CD14-positive monocyte (primary cell): ENCODE data around the gene RBL2. TPM values are rescaled to one million over a fixed set of nuclear protein-coding genes. Genes with fewer than 3 reads are reported as not detected.
"Not testable (repeated sequence)": the region's sequence is repeated elsewhere in the genome, so short reads cannot be mapped to it uniquely, and the experiment has no call there.

Source experiments
- DNase-seq, 3 donors: peaks; one replicate each; pipeline ENCODE4 v3.0.0-alpha.2; 2011 to 2022
- H2AFZ ChIP-seq: 2 replicates; pipeline ENCODE4 v1.6.0; 2012; ENCODE audit warnings: mild to moderate bottlenecking, low read depth, low read length, inconsistent platforms; ENCODE audit not compliant: insufficient read depth, poor library complexity, severe bottlenecking
- H3K27ac ChIP-seq, 2 donors: 1 replicate in 1 of 2; 2 replicates in 1 of 2; pipeline ENCODE4 v1.5.1; 2012 to 2013; ENCODE audit warnings: low read length in 2 of 2, control low read depth in 1 of 2, inconsistent platforms in 1 of 2, low read depth in 1 of 2, mild to moderate bottlenecking in 1 of 2
- H3K27me3 ChIP-seq, 2 donors: one replicate each; pipeline versions ENCODE4 v1.6.0 to v1.6.1; 2011 to 2013; ENCODE audit warnings: low read length in 2 of 2; ENCODE audit not compliant: control insufficient read depth in 2 of 2, insufficient read depth in 2 of 2
- H3K36me3 ChIP-seq, 2 donors: replicated peaks in 1 of 2; 1 replicate in 1 of 2; 2 replicates in 1 of 2; pipeline versions ENCODE4 v1.5.1 to v1.6.1; 2012 to 2013; ENCODE audit warnings: low read length in 2 of 2, control low read depth in 1 of 2, inconsistent platforms in 1 of 2, mild to moderate bottlenecking in 1 of 2; ENCODE audit not compliant: insufficient read depth in 2 of 2, control insufficient read depth in 1 of 2
- H3K4me1 ChIP-seq, 2 donors: 1 replicate in 1 of 2; 2 replicates in 1 of 2; pipeline versions ENCODE4 v1.5.1 to v1.6.1; 2012 to 2013; ENCODE audit warnings: low read length in 2 of 2, control low read depth in 1 of 2, inconsistent platforms in 1 of 2, mild to moderate bottlenecking in 1 of 2, moderate library complexity in 1 of 2; ENCODE audit not compliant: insufficient read depth in 2 of 2, control insufficient read depth in 1 of 2
- H3K4me2 ChIP-seq: replicated peaks from 2 replicates; pipeline ENCODE3; 2012; ENCODE audit warnings: low read length, moderate library complexity, mild to moderate bottlenecking; ENCODE audit not compliant: poor library complexity, severe bottlenecking; ENCODE audit errors: extremely low read depth
- H3K4me3 ChIP-seq, 3 experiments: fragments of 200-600 bp in 1 of 3; sonication (generic) in 1 of 3; replicated peaks in 1 of 3; 1 replicate in 2 of 3; 2 replicates in 1 of 3; pipeline ENCODE4 v1.5.1; 2011 to 2013; ENCODE audit warnings: low read length in 3 of 3, mild to moderate bottlenecking in 3 of 3, control low read depth in 2 of 3, low read depth in 2 of 3, inconsistent platforms in 1 of 3, moderate library complexity in 1 of 3
- H3K79me2 ChIP-seq: 2 replicates; pipeline ENCODE4 v1.6.0; 2012; ENCODE audit warnings: mild to moderate bottlenecking, control low read depth, inconsistent platforms, low read length, moderate library complexity; ENCODE audit not compliant: insufficient read depth
- H3K9ac ChIP-seq: 2 replicates; pipeline ENCODE4 v1.6.0; 2017; ENCODE audit warnings: low read length, mild to moderate bottlenecking; ENCODE audit not compliant: insufficient read depth, poor library complexity, severe bottlenecking
- H3K9me3 ChIP-seq, 2 donors: replicated peaks in 1 of 2; 1 replicate in 1 of 2; 2 replicates in 1 of 2; pipeline versions ENCODE4 v1.5.1 to v1.6.1; 2012 to 2013; ENCODE audit warnings: low read length in 2 of 2, control low read depth in 1 of 2; ENCODE audit not compliant: control insufficient read depth in 1 of 2, insufficient read depth in 1 of 2
- H4K20me1 ChIP-seq: 2 replicates; pipeline ENCODE4 v1.6.0; 2012; ENCODE audit warnings: mild to moderate bottlenecking, low read length, control low read depth, moderate library complexity; ENCODE audit not compliant: insufficient read depth
- H3K27ac Mint-ChIP-seq, 7 donors: one replicate each; pipeline ENCODE4 v1.8.0; 2020; ENCODE audit warnings: mild to moderate bottlenecking in 7 of 7, mixed read lengths in 7 of 7, moderate library complexity in 6 of 7, inconsistent platforms in 2 of 7
- H3K27me3 Mint-ChIP-seq, 3 donors: one replicate each; pipeline ENCODE4 v1.8.0; 2021 to 2022; ENCODE audit warnings: low read depth in 3 of 3, mild to moderate bottlenecking in 3 of 3, mixed read lengths in 3 of 3, moderate library complexity in 3 of 3, inconsistent platforms in 1 of 3
- H3K36me3 Mint-ChIP-seq, 2 donors: one replicate each; pipeline ENCODE4 v1.8.0; 2020; ENCODE audit warnings: mixed read lengths in 2 of 2, inconsistent platforms in 1 of 2, mild to moderate bottlenecking in 1 of 2
- H3K4me1 Mint-ChIP-seq: one replicate; pipeline ENCODE4 v1.8.0; 2020; ENCODE audit warnings: mild to moderate bottlenecking, mixed read lengths
- H3K4me3 Mint-ChIP-seq, 2 donors: one replicate each; pipeline ENCODE4 v1.8.0; 2020; ENCODE audit warnings: mild to moderate bottlenecking in 2 of 2, mixed read lengths in 2 of 2, moderate library complexity in 1 of 2
- H3K9me3 Mint-ChIP-seq, 7 donors: one replicate each; pipeline ENCODE4 v1.8.0; 2020 to 2022; ENCODE audit warnings: mixed read lengths in 7 of 7, mild to moderate bottlenecking in 6 of 7, moderate library complexity in 6 of 7, inconsistent platforms in 2 of 7
- whole genome bisulfite sequencing: methylation state at CpG from one replicate; pipeline ENCODE4 v1.1.5; 2013; ENCODE audit warnings: missing lambda C conversion rate; ENCODE audit not compliant: insufficient coverage; 5-methylcytosine and 5-hydroxymethylcytosine counted together
- intact Hi-C, 2 donors: fragments of 100-400 bp; cut with micrococcal nuclease; formaldehyde crosslinking; loops; one replicate each; pipeline versions ENCODE4 v1.15.0 to v1.15.1; 2023
- polyA plus RNA-seq, 3 donors: library from polyadenylated mRNA; depleted of rRNA in 1 of 3; unstranded in 2 of 3; stranded (reverse) in 1 of 3; fragments of 300-500 nt in 2 of 3; fragments of >200 nt in 1 of 3; fragmentation: Illumina TruSeq in 2 of 3; gene quantifications; 1 replicate in 2 of 3; 2 replicates in 1 of 3; pipeline ENCODE4 v1.2.3, GENCODE V29; 2012 to 2021
- TF ChIP-seq, protein P1 (sequence below): fragments of 200-600 bp; IDR thresholded peaks from one replicate; pipeline ENCODE4 v1.8.0; 2022; ENCODE audit warnings: antibody characterized with exemption, mild to moderate bottlenecking

RBL2 gene
- polyA plus RNA-seq, 3 donors = 54.3 to 104 (median 77.7) TPM

DNA sequence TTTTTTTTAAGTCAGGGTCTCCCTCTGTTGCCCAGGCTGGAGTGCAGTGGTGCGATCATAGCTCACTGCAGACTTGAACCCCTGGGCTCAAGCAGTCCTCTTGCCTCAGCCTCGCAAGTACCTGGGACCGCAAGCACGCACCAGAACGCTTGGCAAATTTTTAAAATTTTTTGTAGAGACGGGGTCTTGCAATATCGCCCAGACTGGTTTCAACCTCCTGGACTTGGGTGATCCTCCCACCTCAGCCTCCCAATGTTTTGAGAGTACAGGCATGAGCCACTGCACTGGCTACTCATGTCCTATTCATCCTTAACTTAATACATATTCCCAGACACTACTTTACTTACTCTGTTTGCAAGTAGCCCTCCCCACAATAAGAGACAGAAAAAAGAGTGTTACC lies 16.3 kb upstream of the RBL2 start:
- TF ChIP-seq, protein P1, sequence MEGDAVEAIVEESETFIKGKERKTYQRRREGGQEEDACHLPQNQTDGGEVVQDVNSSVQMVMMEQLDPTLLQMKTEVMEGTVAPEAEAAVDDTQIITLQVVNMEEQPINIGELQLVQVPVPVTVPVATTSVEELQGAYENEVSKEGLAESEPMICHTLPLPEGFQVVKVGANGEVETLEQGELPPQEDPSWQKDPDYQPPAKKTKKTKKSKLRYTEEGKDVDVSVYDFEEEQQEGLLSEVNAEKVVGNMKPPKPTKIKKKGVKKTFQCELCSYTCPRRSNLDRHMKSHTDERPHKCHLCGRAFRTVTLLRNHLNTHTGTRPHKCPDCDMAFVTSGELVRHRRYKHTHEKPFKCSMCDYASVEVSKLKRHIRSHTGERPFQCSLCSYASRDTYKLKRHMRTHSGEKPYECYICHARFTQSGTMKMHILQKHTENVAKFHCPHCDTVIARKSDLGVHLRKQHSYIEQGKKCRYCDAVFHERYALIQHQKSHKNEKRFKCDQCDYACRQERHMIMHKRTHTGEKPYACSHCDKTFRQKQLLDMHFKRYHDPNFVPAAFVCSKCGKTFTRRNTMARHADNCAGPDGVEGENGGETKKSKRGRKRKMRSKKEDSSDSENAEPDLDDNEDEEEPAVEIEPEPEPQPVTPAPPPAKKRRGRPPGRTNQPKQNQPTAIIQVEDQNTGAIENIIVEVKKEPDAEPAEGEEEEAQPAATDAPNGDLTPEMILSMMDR = no peak
- no peak overlapping the region for H3K27ac Mint-ChIP-seq
- DNase-seq = no peak

DNA sequence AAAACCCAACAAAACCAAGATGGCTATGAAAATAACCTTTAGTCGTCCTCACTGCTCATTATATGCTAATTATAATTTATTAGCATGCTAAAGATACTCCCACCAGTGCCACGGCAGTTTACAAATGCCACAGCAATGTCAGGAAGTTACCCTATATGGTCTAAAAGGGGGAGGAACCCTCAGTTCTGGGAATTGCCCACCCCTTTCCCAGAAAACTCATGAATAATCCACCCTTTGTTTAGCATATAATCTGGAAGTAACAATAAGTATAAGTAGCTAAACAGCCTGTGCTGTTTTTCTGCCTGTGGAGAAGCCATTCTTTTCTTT lies 14.9 kb upstream of the RBL2 start:
- H3K27ac ChIP-seq, H2AFZ ChIP-seq, H4K20me1 ChIP-seq, H3K27me3 ChIP-seq, H3K27ac Mint-ChIP-seq, H3K9ac ChIP-seq, H3K4me3 ChIP-seq, H3K4me3 Mint-ChIP-seq, DNase-seq, H3K79me2 ChIP-seq, intact Hi-C loops, H3K36me3 Mint-ChIP-seq, H3K4me1 ChIP-seq, H3K4me2 ChIP-seq, H3K36me3 ChIP-seq: not testable (repeated sequence)
- no CpG with 5 or more reads among the region's 2 CpGs for WGBS
- peaks cover 16% of the 10 kb centered on the region in 2 donors for H3K9me3 ChIP-seq
- Mint-ChIP-seq H3K27me3 (peaks cover 3 to 16% (median 12%) of the 10 kb centered on the region in 3 donors), H3K4me1 (peaks cover 16% of the 10 kb centered on the region), H3K9me3 (peaks cover 4 to 29% (median 21%) of the 10 kb centered on the region in 7 donors)

More for the DNA sequence above, 16.3 kb upstream of the RBL2 start:
- Mint-ChIP-seq H3K9me3 (peaks cover 3 to 26% (median 14%) of the 10 kb centered on the region in 7 donors), H3K36me3 (no peaks in the 10 kb centered on the region), H3K27me3 (peaks cover 3 to 19% (median 12%) of the 10 kb centered on the region in 3 donors), H3K4me3 (no peak overlapping the region), H3K4me1 (peaks cover 16% of the 10 kb centered on the region)
- no peaks in the 10 kb centered on the region for H4K20me1 ChIP-seq
- H2AFZ ChIP-seq = no peak overlapping the region
- H3K36me3 ChIP-seq = no peaks in the 10 kb centered on the region
- intact Hi-C loops = no loop called here
- H3K9me3 ChIP-seq = peaks cover 5 to 13% of the 10 kb centered on the region in 2 donors
- WGBS = over 99% methylated on average over 7 of the region's 7 CpGs
- no peak overlapping the region for H3K9ac ChIP-seq
- peaks cover 0 to 8% of the 10 kb centered on the region in 2 donors for H3K4me1 ChIP-seq
- H3K27me3 ChIP-seq = peaks cover 0 to 4% of the 10 kb centered on the region in 2 donors
- no peak overlapping the region for H3K4me3 ChIP-seq
- no peak overlapping the region for H3K27ac ChIP-seq
- no peak overlapping the region for H3K4me2 ChIP-seq
- no peaks in the 10 kb centered on the region for H3K79me2 ChIP-seq
